HL-60/S4 treated with phorbol 12-myristate 13-acetate at 8.2 ng/mL for 4 days and 3 days (cell line): ENCODE measurements around the gene EIF4G1.

Experiments
- in situ Hi-C: fragments of 300-500 bp; cut with MboI; formaldehyde crosslinking; loops from 2 replicates; pipeline ENCODE4 v1.15.0; 2022; ENCODE audit warnings: low sequenced_read_pairs

The EIF4G1 gene

GRCh38 chr3:184361932-184362667, 47.7 kb downstream of the EIF4G1 start:
- in situ Hi-C loops = no loop called here

GRCh38 chr3:184362668-184363546, 48.5 kb downstream of the EIF4G1 start:
- in situ Hi-C loops = no loop called here

- in situ Hi-C loops = no loop called here
Observed at GRCh38 chr3:184366619-184367289, 52.3 kb downstream of the EIF4G1 start.

GRCh38 chr3:184368116-184368515, 53.7 kb downstream of the EIF4G1 start:
- in situ Hi-C loops = no loop called here

GRCh38 chr3:184368586-184369183, 54.3 kb downstream of the EIF4G1 start:
- in situ Hi-C loops = no loop called here

- in situ Hi-C loops = no loop called here
Observed at GRCh38 chr3:184371570-184372018, 57.2 kb downstream of the EIF4G1 start.

GRCh38 chr3:184372296-184372821, 58.0 kb downstream of the EIF4G1 start:
- in situ Hi-C loops = no loop called here

GRCh38 chr3:184372911-184373310, 58.5 kb downstream of the EIF4G1 start:
- in situ Hi-C loops = no loop called here

GRCh38 chr3:184373422-184373821, 59.0 kb downstream of the EIF4G1 start:
- in situ Hi-C loops = no loop called here

- in situ Hi-C loops = loop anchor here (25.0 kb wide), 1 partner anchor 411 kb away; no protein-coding TSS in a partner anchor
Observed at GRCh38 chr3:184375747-184376461, 61.5 kb downstream of the EIF4G1 start.

- in situ Hi-C loops = loop anchor here (25.0 kb wide), 1 partner anchor 410 kb away; no protein-coding TSS in a partner anchor
Observed at GRCh38 chr3:184377374-184377773, 63.0 kb downstream of the EIF4G1 start.

GRCh38 chr3:184377882-184378445, 63.6 kb downstream of the EIF4G1 start, which contains the start of gene THPO:
Gene THPO (minus strand): TSS chr3:184378207. CDS start chr3:184376259, 1,948 bp downstream.
- in situ Hi-C loops = loop anchor here (25.0 kb wide), 1 partner anchor 409 kb away; no protein-coding TSS in a partner anchor

- in situ Hi-C loops = loop anchor here (25.0 kb wide), 1 partner anchor 408 kb away; no protein-coding TSS in a partner anchor
Observed at GRCh38 chr3:184378651-184379357, 64.4 kb downstream of the EIF4G1 start.

- in situ Hi-C loops = loop anchor here (25.0 kb wide), 1 partner anchor 408 kb away; no protein-coding TSS in a partner anchor
Observed at GRCh38 chr3:184379358-184380184, 65.2 kb downstream of the EIF4G1 start, which contains the start of gene CHRD. Gene CHRD (plus strand): TSS chr3:184380054. CDS start chr3:184380319, 265 bp downstream.

- in situ Hi-C loops = loop anchor here (25.0 kb wide), 1 partner anchor 407 kb away; no protein-coding TSS in a partner anchor
Observed at GRCh38 chr3:184380185-184380626, 65.8 kb downstream of the EIF4G1 start.

GRCh38 chr3:184380627-184381260, 66.3 kb downstream of the EIF4G1 start:
- in situ Hi-C loops = loop anchor here (25.0 kb wide), 1 partner anchor 407 kb away; no protein-coding TSS in a partner anchor
